CD4-positive, CD25-positive, alpha-beta regulatory T cell (primary cell): ENCODE data around the gene CDKN1B. TPM values are rescaled to one million over a fixed set of nuclear protein-coding genes. Genes with fewer than 3 reads are reported as not detected.

Source experiments
- ATAC-seq, 2 donors: fragments of 150-1000 bp; cut with Tn5 transposase; one replicate each; pipeline ENCODE4 v1.10.0; 2021; ENCODE audit warnings: low read depth in 2 of 2, moderate number of reproducible peaks in 2 of 2, moderate library complexity in 1 of 2
- DNase-seq, 3 donors: peaks; one replicate each; pipeline versions ENCODE4 v3.0.0 to v3.0.0-alpha.2; 2012 to 2022; ENCODE audit warnings: mixed read lengths in 1 of 3
- H3K27ac ChIP-seq: one replicate; pipeline ENCODE4 v1.7.0; 2013; ENCODE audit warnings: mild to moderate bottlenecking, low read length; ENCODE audit not compliant: insufficient read depth, poor library complexity, severe bottlenecking
- H3K27me3 ChIP-seq: one replicate; pipeline ENCODE4 v1.7.0; 2013; ENCODE audit warnings: low read length; ENCODE audit not compliant: control insufficient read depth, insufficient read depth
- H3K36me3 ChIP-seq: one replicate; pipeline ENCODE4 v1.7.0; 2013; ENCODE audit warnings: mild to moderate bottlenecking, low read length, moderate library complexity; ENCODE audit not compliant: control insufficient read depth, insufficient read depth
- H3K4me1 ChIP-seq: 2 replicates; pipeline ENCODE4 v1.7.0; 2013; ENCODE audit warnings: mild to moderate bottlenecking, low read length; ENCODE audit not compliant: insufficient read depth, control insufficient read depth, poor library complexity, severe bottlenecking
- H3K4me3 ChIP-seq: one replicate; pipeline ENCODE4 v1.7.0; 2013; ENCODE audit warnings: low read depth, mild to moderate bottlenecking, low read length, moderate library complexity
- H3K9me3 ChIP-seq, 2 experiments: 1 replicate in 1 of 2; 2 replicates in 1 of 2; pipeline ENCODE4 v1.7.0; 2013; ENCODE audit warnings: low read length in 2 of 2, mild to moderate bottlenecking in 1 of 2, moderate library complexity in 1 of 2; ENCODE audit not compliant: control insufficient read depth in 2 of 2
- H3K27ac Mint-ChIP-seq, 3 donors: one replicate each; pipeline ENCODE4 v1.8.0; 2020 to 2022; ENCODE audit warnings: mild to moderate bottlenecking in 3 of 3, mixed read lengths in 3 of 3, moderate library complexity in 2 of 3
- H3K27me3 Mint-ChIP-seq: one replicate; pipeline ENCODE4 v1.8.0; 2022; ENCODE audit warnings: mild to moderate bottlenecking, mixed read lengths
- H3K36me3 Mint-ChIP-seq: one replicate; pipeline ENCODE4 v1.8.0; 2020; ENCODE audit warnings: mixed read lengths
- H3K4me1 Mint-ChIP-seq, 4 donors: one replicate each; pipeline ENCODE4 v1.8.0; 2020 to 2022; ENCODE audit warnings: mixed read lengths in 4 of 4, mild to moderate bottlenecking in 1 of 4
- H3K4me3 Mint-ChIP-seq, 4 donors: one replicate each; pipeline ENCODE4 v1.8.0; 2020 to 2022; ENCODE audit warnings: mild to moderate bottlenecking in 4 of 4, mixed read lengths in 4 of 4, moderate library complexity in 3 of 4
- H3K9me3 Mint-ChIP-seq, 7 donors: one replicate each; pipeline ENCODE4 v1.8.0; 2020 to 2022; ENCODE audit warnings: mixed read lengths in 7 of 7, mild to moderate bottlenecking in 3 of 7, moderate library complexity in 2 of 7
- polyA plus RNA-seq, 4 donors: library from polyadenylated mRNA; unstranded; fragments of 300-500 nt; fragmentation: Illumina TruSeq; gene quantifications; one replicate each; pipeline ENCODE4 v1.2.3, GENCODE V29; 2021
- total RNA-seq: library from RNA; stranded (reverse); gene quantifications from one replicate; pipeline ENCODE4 v1.2.3, GENCODE V29; 2022

CDKN1B gene
- total and polyA plus RNA-seq, 5 donors from 2014 or later: 13.4 to 391 (median 23.3) TPM

DNA sequence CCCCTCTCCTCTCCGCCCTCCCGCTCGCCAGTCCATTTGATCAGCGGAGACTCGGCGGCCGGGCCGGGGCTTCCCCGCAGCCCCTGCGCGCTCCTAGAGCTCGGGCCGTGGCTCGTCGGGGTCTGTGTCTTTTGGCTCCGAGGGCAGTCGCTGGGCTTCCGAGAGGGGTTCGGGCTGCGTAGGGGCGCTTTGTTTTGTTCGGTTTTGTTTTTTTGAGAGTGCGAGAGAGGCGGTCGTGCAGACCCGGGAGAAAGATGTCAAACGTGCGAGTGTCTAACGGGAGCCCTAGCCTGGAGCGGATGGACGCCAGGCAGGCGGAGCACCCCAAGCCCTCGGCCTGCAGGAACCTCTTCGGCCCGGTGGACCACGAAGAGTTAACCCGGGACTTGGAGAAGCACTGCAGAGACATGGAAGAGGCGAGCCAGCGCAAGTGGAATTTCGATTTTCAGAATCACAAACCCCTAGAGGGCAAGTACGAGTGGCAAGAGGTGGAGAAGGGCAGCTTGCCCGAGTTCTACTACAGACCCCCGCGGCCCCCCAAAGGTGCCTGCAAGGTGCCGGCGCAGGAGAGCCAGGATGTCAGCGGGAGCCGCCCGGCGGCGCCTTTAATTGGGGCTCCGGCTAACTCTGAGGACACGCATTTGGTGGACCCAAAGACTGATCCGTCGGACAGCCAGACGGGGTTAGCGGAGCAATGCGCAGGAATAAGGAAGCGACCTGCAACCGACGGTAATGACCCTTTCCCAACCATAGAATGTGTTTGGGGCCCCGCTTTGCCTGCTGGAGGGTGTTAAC, 615 bp downstream of the CDKN1B start:
- peak in 2 of 3 donors; percentile 32 to 53 for DNase-seq
- H3K36me3 Mint-ChIP-seq: peaks cover 42% of the 10 kb centered on the region
- Histone ChIP-seq H3K4me1 (peaks cover 61% of the 10 kb centered on the region), H3K27ac (peak overlapping the region; percentile 98), H3K36me3 (peaks cover 38% of the 10 kb centered on the region), H3K9me3 (no peaks in the 10 kb centered on the region), H3K4me3 (peak overlapping the region; percentile 100), H3K27me3 (no peaks in the 10 kb centered on the region)
- peaks cover 3% of the 10 kb centered on the region for H3K27me3 Mint-ChIP-seq
- peak overlapping the region; percentile 91 to 99 (median 99) for H3K4me3 Mint-ChIP-seq
- H3K27ac Mint-ChIP-seq: peak overlapping the region; percentile 98 to 99 (median 99)
- H3K4me1 Mint-ChIP-seq: peaks cover 15 to 45% (median 25%) of the 10 kb centered on the region in 4 donors
- H3K9me3 Mint-ChIP-seq: peaks cover 0 to 8% (median 0%) of the 10 kb centered on the region in 7 donors
- no peak for ATAC-seq

DNA sequence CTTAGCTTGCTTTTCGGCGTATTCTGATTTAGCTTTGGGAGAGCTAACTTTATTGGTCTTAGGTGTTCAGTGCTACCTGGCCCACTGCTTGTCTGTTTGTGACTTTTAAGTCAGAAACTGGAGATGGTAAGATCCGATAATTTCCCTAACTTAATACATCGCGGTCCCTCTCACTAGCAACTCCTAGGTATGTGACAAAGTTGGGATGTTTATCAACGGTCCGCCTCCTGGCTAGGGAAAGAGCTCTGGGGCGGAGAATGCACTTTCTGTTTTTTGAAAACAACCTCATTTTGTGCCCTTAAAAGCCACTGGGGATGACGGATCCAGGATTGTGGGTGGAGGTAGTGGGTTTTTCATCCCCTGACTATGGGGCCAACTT, 1.2 kb downstream of the CDKN1B start:
- peaks cover 42% of the 10 kb centered on the region for H3K36me3 Mint-ChIP-seq

DNA sequence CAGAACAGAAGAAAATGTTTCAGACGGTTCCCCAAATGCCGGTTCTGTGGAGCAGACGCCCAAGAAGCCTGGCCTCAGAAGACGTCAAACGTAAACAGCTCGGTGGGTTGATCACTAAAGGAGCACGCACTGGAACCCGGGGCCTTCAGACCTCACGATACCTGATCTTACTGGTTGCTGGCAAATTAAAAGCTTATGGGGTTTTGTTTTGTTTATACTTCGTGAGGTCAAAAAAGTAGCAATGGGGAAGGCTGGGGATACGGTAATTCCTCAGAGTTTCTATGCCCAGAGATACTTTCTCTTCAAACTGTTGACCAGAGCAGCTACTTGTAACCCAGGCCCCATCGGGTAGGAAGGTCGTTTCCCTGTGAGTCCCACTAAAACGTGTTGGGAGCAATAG, 1.7 kb downstream of the CDKN1B start:
- H3K27me3 ChIP-seq: no peaks in the 10 kb centered on the region
- Mint-ChIP-seq H3K27ac (peak overlapping the region; percentile 98 to 99 (median 99)), H3K27me3 (peaks cover 4% of the 10 kb centered on the region), H3K9me3 (peaks cover 0 to 10% (median 0%) of the 10 kb centered on the region in 7 donors), H3K4me3 (peak overlapping the region; percentile 91 to 99 (median 99)), H3K4me1 (peaks cover 11 to 35% (median 19%) of the 10 kb centered on the region in 4 donors), H3K36me3 (peaks cover 42% of the 10 kb centered on the region)
- peak overlapping the region; percentile 98 for H3K27ac ChIP-seq
- H3K36me3 ChIP-seq: peaks cover 38% of the 10 kb centered on the region
- peak overlapping the region; percentile 100 for H3K4me3 ChIP-seq
- peak in 1 of 3 donors; percentile 62 for DNase-seq
- ATAC-seq: no peak
- H3K4me1 ChIP-seq: peaks cover 57% of the 10 kb centered on the region
- H3K9me3 ChIP-seq: no peaks in the 10 kb centered on the region

More for the DNA sequence above, 1.2 kb downstream of the CDKN1B start:
- H3K27me3 Mint-ChIP-seq: peaks cover 4% of the 10 kb centered on the region
- Histone ChIP-seq H3K9me3 (no peaks in the 10 kb centered on the region), H3K27ac (peak overlapping the region; percentile 98), H3K4me3 (peak overlapping the region; percentile 100), H3K27me3 (no peaks in the 10 kb centered on the region), H3K36me3 (peaks cover 38% of the 10 kb centered on the region), H3K4me1 (peaks cover 61% of the 10 kb centered on the region)
- H3K27ac Mint-ChIP-seq: peak overlapping the region; percentile 98 to 99 (median 99)
- H3K4me3 Mint-ChIP-seq: peak overlapping the region; percentile 91 to 99 (median 99)
- peaks cover 0 to 8% (median 0%) of the 10 kb centered on the region in 7 donors for H3K9me3 Mint-ChIP-seq
- ATAC-seq: no peak
- peaks cover 15 to 40% (median 21%) of the 10 kb centered on the region in 4 donors for H3K4me1 Mint-ChIP-seq
- no peak for DNase-seq

DNA sequence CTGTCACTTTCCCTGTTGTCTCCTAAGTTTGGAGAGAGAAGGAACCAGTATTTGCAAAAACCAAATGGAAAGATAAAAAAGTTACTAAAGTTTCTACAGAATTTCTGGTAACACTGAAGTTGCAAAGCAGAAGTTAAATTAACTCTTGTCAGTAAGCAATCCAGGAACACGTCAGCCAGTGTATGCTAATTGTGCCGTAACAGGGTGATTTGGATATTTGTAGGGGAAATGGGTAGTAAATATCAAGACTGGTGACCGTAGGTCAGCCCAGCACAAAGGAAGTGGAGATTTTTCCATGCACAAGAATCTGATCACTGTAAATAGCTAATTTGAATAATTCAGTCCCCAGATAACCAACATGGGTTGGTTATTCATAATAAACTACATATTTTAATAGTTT, 2.3 kb downstream of the CDKN1B start:
- Histone ChIP-seq H3K9me3 (no peaks in the 10 kb centered on the region), H3K4me3 (peak overlapping the region; percentile 100), H3K36me3 (peaks cover 38% of the 10 kb centered on the region), H3K4me1 (peaks cover 51% of the 10 kb centered on the region), H3K27ac (peak overlapping the region; percentile 98), H3K27me3 (no peaks in the 10 kb centered on the region)
- Mint-ChIP-seq H3K4me3 (peak overlapping the region; percentile 91 to 99 (median 99)), H3K4me1 (peaks cover 9 to 29% (median 15%) of the 10 kb centered on the region in 4 donors), H3K36me3 (peaks cover 42% of the 10 kb centered on the region), H3K9me3 (peaks cover 0 to 10% (median 0%) of the 10 kb centered on the region in 7 donors), H3K27me3 (peaks cover 4% of the 10 kb centered on the region), H3K27ac (peak overlapping the region; percentile 98 to 99 (median 99))
- peak in 1 of 3 donors; percentile 64 for DNase-seq
- ATAC-seq: no peak

DNA sequence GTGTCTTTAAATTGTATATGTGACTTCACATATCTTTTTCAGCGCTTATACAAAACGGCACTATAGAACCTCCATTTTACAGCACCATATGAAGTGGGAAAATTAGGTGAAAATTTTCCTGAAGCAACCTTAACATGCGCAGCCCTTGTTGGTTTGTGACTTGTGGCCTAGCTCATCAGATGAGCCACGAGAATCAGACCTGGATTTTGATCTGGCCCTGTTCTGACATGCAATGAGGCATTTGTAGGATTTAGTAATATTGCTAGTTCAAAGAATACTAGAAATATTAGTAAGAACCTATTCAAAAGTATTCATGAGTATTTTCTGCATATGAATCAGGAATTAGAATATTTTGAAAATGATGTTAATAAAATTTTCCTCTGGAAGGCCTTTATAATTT, 2.9 kb downstream of the CDKN1B start:
- H3K4me1 Mint-ChIP-seq: peaks cover 9 to 24% (median 13%) of the 10 kb centered on the region in 4 donors
- H3K4me3 Mint-ChIP-seq: peak overlapping the region; percentile 91 to 99 (median 99)
- Histone ChIP-seq H3K27me3 (no peaks in the 10 kb centered on the region), H3K4me1 (peaks cover 47% of the 10 kb centered on the region), H3K9me3 (no peaks in the 10 kb centered on the region), H3K36me3 (peaks cover 38% of the 10 kb centered on the region), H3K4me3 (peak overlapping the region; percentile 100), H3K27ac (peak overlapping the region; percentile 98)
- peaks cover 4% of the 10 kb centered on the region for H3K27me3 Mint-ChIP-seq
- DNase-seq (peak in 1 of 3 donors; percentile 42), ATAC-seq (no peak)
- peaks cover 0 to 10% (median 0%) of the 10 kb centered on the region in 7 donors for H3K9me3 Mint-ChIP-seq
- peak overlapping the region; percentile 73 to 99 (median 96) for H3K27ac Mint-ChIP-seq
- H3K36me3 Mint-ChIP-seq: peaks cover 42% of the 10 kb centered on the region

DNA sequence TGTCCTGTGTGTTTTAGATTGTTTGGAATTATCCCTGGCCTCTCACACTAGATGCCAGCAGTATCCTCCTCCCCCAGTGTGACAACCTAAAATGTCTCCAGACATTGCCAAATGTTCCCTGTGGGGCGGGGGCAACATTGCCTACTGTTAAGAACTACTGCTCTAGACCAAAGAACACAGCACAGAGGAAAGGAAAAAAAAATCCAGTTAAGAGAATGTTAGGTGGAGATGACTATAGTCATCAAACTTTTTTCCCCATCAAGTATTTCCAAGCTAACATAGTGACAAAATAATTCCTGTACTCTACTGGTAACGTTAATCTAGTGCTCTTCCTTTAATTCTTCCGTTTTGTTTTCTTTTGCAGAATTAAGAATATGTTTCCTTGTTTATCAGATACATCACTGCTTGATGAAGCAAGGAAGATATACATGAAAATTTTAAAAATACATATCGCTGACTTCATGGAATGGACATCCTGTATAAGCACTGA, 3.5 kb downstream of the CDKN1B start:
- peaks cover 9 to 24% (median 13%) of the 10 kb centered on the region in 4 donors for H3K4me1 Mint-ChIP-seq
- peak in 1 of 3 donors; percentile 40 for DNase-seq

DNA sequence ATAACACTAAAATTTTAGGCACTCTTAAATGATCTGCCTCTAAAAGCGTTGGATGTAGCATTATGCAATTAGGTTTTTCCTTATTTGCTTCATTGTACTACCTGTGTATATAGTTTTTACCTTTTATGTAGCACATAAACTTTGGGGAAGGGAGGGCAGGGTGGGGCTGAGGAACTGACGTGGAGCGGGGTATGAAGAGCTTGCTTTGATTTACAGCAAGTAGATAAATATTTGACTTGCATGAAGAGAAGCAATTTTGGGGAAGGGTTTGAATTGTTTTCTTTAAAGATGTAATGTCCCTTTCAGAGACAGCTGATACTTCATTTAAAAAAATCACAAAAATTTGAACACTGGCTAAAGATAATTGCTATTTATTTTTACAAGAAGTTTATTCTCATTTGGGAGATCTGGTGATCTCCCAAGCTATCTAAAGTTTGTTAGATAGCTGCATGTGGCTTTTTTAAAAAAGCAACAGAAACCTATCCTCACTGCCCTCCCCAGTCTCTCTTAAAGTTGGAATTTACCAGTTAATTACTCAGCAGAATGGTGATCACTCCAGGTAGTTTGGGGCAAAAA, 4.1 kb downstream of the CDKN1B start:
- DNase-seq (peak in 2 of 3 donors; percentile 45 to 82), ATAC-seq (no peak)
- peak overlapping the region; percentile 98 for H3K27ac ChIP-seq
- H3K4me3 Mint-ChIP-seq: peak overlapping the region; percentile 91 to 99 (median 99)
- H3K36me3 ChIP-seq: peaks cover 38% of the 10 kb centered on the region
- peaks cover 13% of the 10 kb centered on the region for H3K27me3 Mint-ChIP-seq
- no peaks in the 10 kb centered on the region for H3K9me3 ChIP-seq
- peaks cover 38% of the 10 kb centered on the region for H3K4me1 ChIP-seq
- H3K4me1 Mint-ChIP-seq: peaks cover 9 to 25% (median 13%) of the 10 kb centered on the region in 4 donors
- peaks cover 42% of the 10 kb centered on the region for H3K36me3 Mint-ChIP-seq
- H3K27ac Mint-ChIP-seq: peak overlapping the region; percentile 91 to 99 (median 96)
- H3K4me3 ChIP-seq: peak overlapping the region; percentile 100
- no peaks in the 10 kb centered on the region for H3K27me3 ChIP-seq
- peaks cover 0 to 10% (median 0%) of the 10 kb centered on the region in 7 donors for H3K9me3 Mint-ChIP-seq

More for the DNA sequence above, 3.5 kb downstream of the CDKN1B start:
- peaks cover 42% of the 10 kb centered on the region for H3K4me1 ChIP-seq
- no peak for ATAC-seq
- no peaks in the 10 kb centered on the region for H3K27me3 ChIP-seq
- Mint-ChIP-seq H3K9me3 (peaks cover 0 to 12% (median 0%) of the 10 kb centered on the region in 7 donors), H3K4me3 (peak overlapping the region; percentile 91 to 99 (median 99)), H3K36me3 (peaks cover 42% of the 10 kb centered on the region), H3K27me3 (peaks cover 10% of the 10 kb centered on the region), H3K27ac (peak overlapping the region; percentile 91 to 99 (median 96))
- H3K36me3 ChIP-seq: peaks cover 38% of the 10 kb centered on the region
- H3K9me3 ChIP-seq: no peaks in the 10 kb centered on the region
- peak overlapping the region; percentile 100 for H3K4me3 ChIP-seq
- H3K27ac ChIP-seq: peak overlapping the region; percentile 98
